22Rv1 (cell line): ENCODE data around the gene ZNF214.

Source experiments
- H3K27ac ChIP-seq: fragments of 450-650 bp; 2 replicates; pipeline ENCODE4 v1.5.1; 2017
- ZFX ChIP-seq: fragments of 450-650 bp; IDR thresholded peaks from 2 replicates; pipeline ENCODE4 v1.6.1; 2017; ENCODE audit warnings: antibody characterized with exemption, borderline replicate concordance
- TF ChIP-seq, protein P1 (sequence below): fragments of 450-650 bp; IDR thresholded peaks from 2 replicates; pipeline ENCODE4 v1.5.1; 2017; ENCODE audit warnings: mild to moderate bottlenecking

Gene ZNF214

GRCh38 chr11:7016011-7016410 lies 4.1 kb downstream of the ZNF214 start:
- no peak for TF ChIP-seq ZFX
- TF ChIP-seq, protein P1, sequence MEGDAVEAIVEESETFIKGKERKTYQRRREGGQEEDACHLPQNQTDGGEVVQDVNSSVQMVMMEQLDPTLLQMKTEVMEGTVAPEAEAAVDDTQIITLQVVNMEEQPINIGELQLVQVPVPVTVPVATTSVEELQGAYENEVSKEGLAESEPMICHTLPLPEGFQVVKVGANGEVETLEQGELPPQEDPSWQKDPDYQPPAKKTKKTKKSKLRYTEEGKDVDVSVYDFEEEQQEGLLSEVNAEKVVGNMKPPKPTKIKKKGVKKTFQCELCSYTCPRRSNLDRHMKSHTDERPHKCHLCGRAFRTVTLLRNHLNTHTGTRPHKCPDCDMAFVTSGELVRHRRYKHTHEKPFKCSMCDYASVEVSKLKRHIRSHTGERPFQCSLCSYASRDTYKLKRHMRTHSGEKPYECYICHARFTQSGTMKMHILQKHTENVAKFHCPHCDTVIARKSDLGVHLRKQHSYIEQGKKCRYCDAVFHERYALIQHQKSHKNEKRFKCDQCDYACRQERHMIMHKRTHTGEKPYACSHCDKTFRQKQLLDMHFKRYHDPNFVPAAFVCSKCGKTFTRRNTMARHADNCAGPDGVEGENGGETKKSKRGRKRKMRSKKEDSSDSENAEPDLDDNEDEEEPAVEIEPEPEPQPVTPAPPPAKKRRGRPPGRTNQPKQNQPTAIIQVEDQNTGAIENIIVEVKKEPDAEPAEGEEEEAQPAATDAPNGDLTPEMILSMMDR = no peak
- H3K27ac ChIP-seq = no peak overlapping the region

GRCh38 chr11:7014118-7014517 lies 6.0 kb downstream of the ZNF214 start:
- TF ChIP-seq, protein P1 = no peak
- no peak for TF ChIP-seq ZFX
- H3K27ac ChIP-seq = no peak overlapping the region

- no peak for TF ChIP-seq ZFX
- TF ChIP-seq, protein P1 = no peak
- no peak overlapping the region for H3K27ac ChIP-seq
Observed at GRCh38 chr11:7004482-7004881, 15.7 kb downstream of the ZNF214 start.

- no peak for TF ChIP-seq ZFX
- TF ChIP-seq, protein P1 = no peak
- no peak overlapping the region for H3K27ac ChIP-seq
Observed at GRCh38 chr11:6995703-6996102, 24.4 kb downstream of the ZNF214 start.

GRCh38 chr11:6992457-6993417 lies 27.4 kb downstream of the ZNF214 start:
- TF ChIP-seq, protein P1 = no peak
- no peak for TF ChIP-seq ZFX
- no peak overlapping the region for H3K27ac ChIP-seq

- no peak overlapping the region for H3K27ac ChIP-seq
- no peak for TF ChIP-seq ZFX
Observed at GRCh38 chr11:6992026-6992425, 28.1 kb downstream of the ZNF214 start.

DNA sequence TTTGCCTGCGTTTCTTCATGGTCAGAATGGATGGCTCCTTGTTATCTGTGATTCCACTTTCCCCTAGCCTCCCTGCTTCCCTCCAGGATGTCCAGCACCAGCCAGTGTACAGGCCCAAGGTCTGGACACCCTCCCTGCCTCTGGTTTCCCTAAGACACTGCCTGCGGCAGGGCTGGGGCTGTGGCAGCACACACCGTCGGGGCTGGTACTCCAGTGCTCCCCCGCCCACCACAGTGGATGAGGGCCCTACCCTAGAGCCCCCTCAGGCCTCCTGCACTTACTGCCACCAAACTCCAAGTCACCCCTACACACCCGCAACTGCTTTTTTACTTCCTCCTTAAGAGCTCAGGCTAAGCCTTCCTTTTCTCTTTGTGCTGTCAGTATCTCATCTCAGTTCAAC lies 28.9 kb downstream of the ZNF214 start:
- no peak overlapping the region for H3K27ac ChIP-seq

More for the DNA sequence above, 28.9 kb downstream of the ZNF214 start:
- no peak for TF ChIP-seq ZFX
- TF ChIP-seq, protein P1 = no peak
